T-helper 22 cell (primary cell): ENCODE results near the gene GRM1.

ENCODE experiments used
- DNase-seq: peaks from one replicate; pipeline ENCODE4 v3.0.0-alpha.2; 2020; ENCODE audit warnings: low read depth

Gene GRM1

GRCh38 chr6:146277142-146277541, 248.3 kb downstream of the GRM1 start:
- no peak for DNase-seq

GRCh38 chr6:146281651-146282362, 252.9 kb downstream of the GRM1 start:
- DNase-seq: no peak

- DNase-seq: no peak
These were observed 254.0 kb downstream of the GRM1 start for GRCh38 chr6:146282837-146283236.

GRCh38 chr6:146284311-146284710, 255.4 kb downstream of the GRM1 start:
- DNase-seq: no peak

GRCh38 chr6:146286961-146287360, 258.1 kb downstream of the GRM1 start:
- no peak for DNase-seq

GRCh38 chr6:146287691-146288369, 259.0 kb downstream of the GRM1 start:
- DNase-seq: no peak

GRCh38 chr6:146289816-146290588, 261.1 kb downstream of the GRM1 start:
- no peak for DNase-seq

GRCh38 chr6:146290589-146290901, 261.7 kb downstream of the GRM1 start:
- no peak for DNase-seq

GRCh38 chr6:146292506-146292905, 263.6 kb downstream of the GRM1 start:
- no peak for DNase-seq

- no peak for DNase-seq
These were observed 266.8 kb downstream of the GRM1 start for GRCh38 chr6:146295695-146296094.

- DNase-seq: no peak
These were observed 269.0 kb downstream of the GRM1 start for GRCh38 chr6:146297815-146298214.

GRCh38 chr6:146300521-146300920, 271.7 kb downstream of the GRM1 start:
- no peak for DNase-seq

- no peak for DNase-seq
These were observed 272.9 kb downstream of the GRM1 start for GRCh38 chr6:146301764-146302163.

- DNase-seq: no peak
These were observed 274.1 kb downstream of the GRM1 start for GRCh38 chr6:146302994-146303393.

GRCh38 chr6:146304181-146304580, 275.3 kb downstream of the GRM1 start:
- no peak for DNase-seq

GRCh38 chr6:146305092-146305491, 276.2 kb downstream of the GRM1 start:
- DNase-seq: no peak

- DNase-seq: no peak
These were observed 277.1 kb downstream of the GRM1 start for GRCh38 chr6:146305951-146306350.

- no peak for DNase-seq
These were observed 281.8 kb downstream of the GRM1 start for GRCh38 chr6:146310628-146311027.

- no peak for DNase-seq
These were observed 282.2 kb downstream of the GRM1 start for GRCh38 chr6:146311079-146311478.

GRCh38 chr6:146312608-146313007, 283.7 kb downstream of the GRM1 start:
- no peak for DNase-seq

- DNase-seq: no peak
These were observed 286.7 kb downstream of the GRM1 start for GRCh38 chr6:146315381-146316174.

GRCh38 chr6:146316175-146316495, 287.3 kb downstream of the GRM1 start:
- no peak for DNase-seq

GRCh38 chr6:146331013-146331412, 302.2 kb downstream of the GRM1 start:
- no peak for DNase-seq
